ENCODE measurements around the gene PLAU. TPM values are rescaled to one million over a fixed set of nuclear protein-coding genes. Genes with fewer than 3 reads are reported as not detected.
"Not testable (repeated sequence)": the region's sequence is repeated elsewhere in the genome, so short reads cannot be mapped to it uniquely, and the experiment has no call there.

The PLAU gene
- total RNA-seq, 2 experiments from 2014 or later: not detected

GRCh38 chr10:73959484-73960243 is 48.7 kb downstream of the PLAU start:
- no peak for ATAC-seq (ENCODE audit: poor library complexity)
- ChIA-PET POLR2A (no interaction called here), CTCF (interaction anchor here (1.8 kb wide), 1 partner anchor 19 kb away, joined by 5 read pairs; no protein-coding TSS in a partner anchor)
- H3K9me3 Mint-ChIP-seq: no peaks in the 10 kb centered on the region
- intact Hi-C loops (cut with DNase I, micrococcal nuclease): loop anchor here (5.0 kb wide), 5 partner anchors 37 to 88 kb away; partner anchors contain the start of gene VCL (in 1 of the 2)
- peaks cover 49% of the 10 kb centered on the region for H3K4me1 Mint-ChIP-seq (ENCODE audit: low read depth)
- H3K27ac Mint-ChIP-seq: peak overlapping the region; percentile 92
- no peaks in the 10 kb centered on the region for H3K27me3 Mint-ChIP-seq
- H3K36me3 ChIP-seq (ENCODE audit: insufficient read depth, low read length): no peaks in the 10 kb centered on the region
- peak overlapping the region; percentile 39 for H3K4me3 Mint-ChIP-seq
- no peaks in the 10 kb centered on the region for H3K27me3 ChIP-seq (ENCODE audit: control insufficient read depth in 1 of 2, insufficient read depth in 2 of 2, low read length in 2 of 2)
- H3K9me3 ChIP-seq (ENCODE audit: control insufficient read depth in 1 of 2, insufficient read depth in 1 of 2, low read length in 2 of 2): no peaks in the 10 kb centered on the region
- no peak overlapping the region for H3K4me3 ChIP-seq (ENCODE audit: low read length)
- peak in 1 of 14 experiments; percentile 29 for DNase-seq
- H3K4me1 ChIP-seq (ENCODE audit: insufficient read depth, low read length): peaks cover 50% of the 10 kb centered on the region
- no peak for TF ChIP-seq CTCF (IDR thresholded peaks at IDR 0.05)
- H3K36me3 Mint-ChIP-seq (ENCODE audit: low read depth): no peaks in the 10 kb centered on the region
- no peak overlapping the region for H3K27ac ChIP-seq (ENCODE audit: low read depth in 1 of 2, low read length in 2 of 2)

GRCh38 chr10:73962386-73962785 is 51.5 kb downstream of the PLAU start:
- H3K4me1 Mint-ChIP-seq (ENCODE audit: low read depth): peaks cover 24% of the 10 kb centered on the region
- H3K27ac ChIP-seq (ENCODE audit: low read depth in 1 of 2, low read length in 2 of 2): no peak overlapping the region
- peaks cover 30% of the 10 kb centered on the region for H3K4me1 ChIP-seq (ENCODE audit: insufficient read depth, low read length)
- ChIA-PET POLR2A (no interaction called here), CTCF (no interaction called here)
- no peaks in the 10 kb centered on the region for H3K9me3 ChIP-seq (ENCODE audit: control insufficient read depth in 1 of 2, insufficient read depth in 1 of 2, low read length in 2 of 2)
- no peak for TF ChIP-seq CTCF (IDR thresholded peaks at IDR 0.05)
- H3K36me3 Mint-ChIP-seq (ENCODE audit: low read depth): no peaks in the 10 kb centered on the region
- no peak overlapping the region for H3K4me3 ChIP-seq (ENCODE audit: low read length)
- no peak for ATAC-seq (ENCODE audit: poor library complexity)
- H3K27me3 ChIP-seq (ENCODE audit: control insufficient read depth in 1 of 2, insufficient read depth in 2 of 2, low read length in 2 of 2): no peaks in the 10 kb centered on the region
- no peak overlapping the region for H3K4me3 Mint-ChIP-seq
- intact Hi-C loops (cut with DNase I, micrococcal nuclease): no loop called here
- no peaks in the 10 kb centered on the region for H3K27me3 Mint-ChIP-seq
- no peaks in the 10 kb centered on the region for H3K9me3 Mint-ChIP-seq
- no peak for DNase-seq
- no peak overlapping the region for H3K27ac Mint-ChIP-seq
- no peaks in the 10 kb centered on the region for H3K36me3 ChIP-seq (ENCODE audit: insufficient read depth, low read length)

GRCh38 chr10:73963533-73963932 is 52.6 kb downstream of the PLAU start:
- ATAC-seq (ENCODE audit: poor library complexity); H3K9me3 ChIP-seq (ENCODE audit: control insufficient read depth in 1 of 2, insufficient read depth in 1 of 2, low read length in 2 of 2); H3K36me3 Mint-ChIP-seq (ENCODE audit: low read depth); H3K9me3 Mint-ChIP-seq; H3K4me3 ChIP-seq (ENCODE audit: low read length); H3K4me3 Mint-ChIP-seq; intact Hi-C loops (cut with DNase I, micrococcal nuclease); CTCF ChIA-PET; DNase-seq; H3K27me3 Mint-ChIP-seq; H3K27me3 ChIP-seq (ENCODE audit: control insufficient read depth in 1 of 2, insufficient read depth in 2 of 2, low read length in 2 of 2); H3K27ac Mint-ChIP-seq; H3K36me3 ChIP-seq (ENCODE audit: insufficient read depth, low read length); POLR2A ChIA-PET; H3K27ac ChIP-seq (ENCODE audit: low read depth in 1 of 2, low read length in 2 of 2): not testable (repeated sequence)
- peaks cover 19% of the 10 kb centered on the region for H3K4me1 Mint-ChIP-seq (ENCODE audit: low read depth)
- peaks cover 18% of the 10 kb centered on the region for H3K4me1 ChIP-seq (ENCODE audit: insufficient read depth, low read length)
